Colonic mucosa (tissue), 4 donors: ENCODE measurements around the gene SUSD3. TPM values are rescaled to one million over a fixed set of nuclear protein-coding genes. Genes with fewer than 3 reads are reported as not detected.
"Not testable (repeated sequence)": the region's sequence is repeated elsewhere in the genome, so short reads cannot be mapped to it uniquely, and the experiment has no call there.

Experiments
- DNase-seq: peaks from one replicate; pipeline ENCODE4 v3.0.0-alpha.2; 2020
- H3K27ac ChIP-seq: fragments of 200-600 bp; one replicate; pipeline ENCODE4 v1.8.0; 2021
- H3K27me3 ChIP-seq: fragments of 200-600 bp; one replicate; pipeline ENCODE4 v1.8.0; 2021
- H3K36me3 ChIP-seq: fragments of 200-600 bp; one replicate; pipeline ENCODE4 v1.8.0; 2021
- H3K4me1 ChIP-seq: fragments of 200-600 bp; one replicate; pipeline ENCODE4 v1.8.0; 2021; ENCODE audit warnings: mild to moderate bottlenecking
- H3K4me3 ChIP-seq: fragments of 200-600 bp; one replicate; pipeline ENCODE4 v1.8.0; 2021
- H3K9ac ChIP-seq, 2 donors: one replicate each; pipeline ENCODE4 v1.7.0; 2013; ENCODE audit warnings: control low read depth in 2 of 2, low read depth in 2 of 2, low read length in 2 of 2
- H3K9me3 ChIP-seq: fragments of 200-600 bp; one replicate; pipeline ENCODE4 v1.8.0; 2021
- intact Hi-C: fragments of 100-400 bp; cut with DNase I; formaldehyde crosslinking; loops from one replicate; pipeline ENCODE4 v1.14.1; 2022
- total RNA-seq, 2 donors: library from RNA; stranded (reverse); fragmentation: NEBNext Ultra II Directional in 1 of 2; extraction: Animal tissue kit (Norgen Biotek cat#: 25700) in 1 of 2; gene quantifications; one replicate each; pipeline ENCODE4 v1.2.1, GENCODE V29; 2021
- TF ChIP-seq, protein P1 (sequence below): fragments of 200-600 bp; IDR thresholded peaks from one replicate; pipeline ENCODE4 v1.8.0; 2022; ENCODE audit warnings: antibody characterized with exemption, mild to moderate bottlenecking
- donor health status: healthy.
- donor health status: DM: no; HTN: no; CAD: no.
- donor health status: DM: no; HTN: no; CAD: no.

The SUSD3 gene
- total RNA-seq, 2 donors from 2014 or later, result 1.6 to 2.2 TPM

DNA sequence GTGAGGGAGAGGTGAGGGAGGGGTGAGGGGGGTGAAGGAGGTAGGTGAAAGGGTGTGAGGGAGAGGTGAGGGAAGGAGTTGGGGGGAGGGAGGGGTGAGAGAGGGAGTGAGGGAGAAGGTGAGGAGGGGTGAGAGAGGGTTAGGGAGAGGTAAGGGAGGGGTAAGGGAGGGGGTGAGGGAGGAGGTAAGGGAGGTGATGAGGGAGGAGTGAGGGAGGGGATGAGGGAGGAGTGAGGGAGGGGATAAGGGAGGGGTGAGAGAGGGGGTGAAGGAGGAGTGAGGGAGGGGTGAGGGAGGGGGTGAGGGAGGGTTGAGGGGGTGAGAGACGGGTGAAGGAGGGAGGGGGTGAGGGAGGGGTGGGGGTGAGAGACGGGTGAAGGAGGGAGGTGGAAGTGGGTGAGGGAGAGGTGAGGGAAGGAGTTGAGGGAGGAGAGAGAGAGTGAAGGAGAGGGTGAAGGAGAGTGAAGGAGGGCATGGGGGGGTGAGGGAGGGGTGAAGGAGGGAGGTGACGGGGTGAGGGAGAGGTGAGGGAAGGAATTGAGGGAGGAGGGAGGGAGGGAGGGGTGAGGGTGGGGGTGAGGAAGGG lies 57.1 kb downstream of the SUSD3 start:
- H3K9me3 ChIP-seq, result no peaks in the 10 kb centered on the region
- H3K27me3 ChIP-seq, result no peaks in the 10 kb centered on the region
- no peak overlapping the region for H3K9ac ChIP-seq
- H3K4me1 ChIP-seq, result peaks cover 5% of the 10 kb centered on the region
- TF ChIP-seq, protein P1, sequence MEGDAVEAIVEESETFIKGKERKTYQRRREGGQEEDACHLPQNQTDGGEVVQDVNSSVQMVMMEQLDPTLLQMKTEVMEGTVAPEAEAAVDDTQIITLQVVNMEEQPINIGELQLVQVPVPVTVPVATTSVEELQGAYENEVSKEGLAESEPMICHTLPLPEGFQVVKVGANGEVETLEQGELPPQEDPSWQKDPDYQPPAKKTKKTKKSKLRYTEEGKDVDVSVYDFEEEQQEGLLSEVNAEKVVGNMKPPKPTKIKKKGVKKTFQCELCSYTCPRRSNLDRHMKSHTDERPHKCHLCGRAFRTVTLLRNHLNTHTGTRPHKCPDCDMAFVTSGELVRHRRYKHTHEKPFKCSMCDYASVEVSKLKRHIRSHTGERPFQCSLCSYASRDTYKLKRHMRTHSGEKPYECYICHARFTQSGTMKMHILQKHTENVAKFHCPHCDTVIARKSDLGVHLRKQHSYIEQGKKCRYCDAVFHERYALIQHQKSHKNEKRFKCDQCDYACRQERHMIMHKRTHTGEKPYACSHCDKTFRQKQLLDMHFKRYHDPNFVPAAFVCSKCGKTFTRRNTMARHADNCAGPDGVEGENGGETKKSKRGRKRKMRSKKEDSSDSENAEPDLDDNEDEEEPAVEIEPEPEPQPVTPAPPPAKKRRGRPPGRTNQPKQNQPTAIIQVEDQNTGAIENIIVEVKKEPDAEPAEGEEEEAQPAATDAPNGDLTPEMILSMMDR, result no peak
- intact Hi-C loops, result no loop called here
- DNase-seq, result no peak
- H3K27ac ChIP-seq, result no peak overlapping the region
- H3K4me3 ChIP-seq, result no peak overlapping the region
- no peaks in the 10 kb centered on the region for H3K36me3 ChIP-seq

DNA sequence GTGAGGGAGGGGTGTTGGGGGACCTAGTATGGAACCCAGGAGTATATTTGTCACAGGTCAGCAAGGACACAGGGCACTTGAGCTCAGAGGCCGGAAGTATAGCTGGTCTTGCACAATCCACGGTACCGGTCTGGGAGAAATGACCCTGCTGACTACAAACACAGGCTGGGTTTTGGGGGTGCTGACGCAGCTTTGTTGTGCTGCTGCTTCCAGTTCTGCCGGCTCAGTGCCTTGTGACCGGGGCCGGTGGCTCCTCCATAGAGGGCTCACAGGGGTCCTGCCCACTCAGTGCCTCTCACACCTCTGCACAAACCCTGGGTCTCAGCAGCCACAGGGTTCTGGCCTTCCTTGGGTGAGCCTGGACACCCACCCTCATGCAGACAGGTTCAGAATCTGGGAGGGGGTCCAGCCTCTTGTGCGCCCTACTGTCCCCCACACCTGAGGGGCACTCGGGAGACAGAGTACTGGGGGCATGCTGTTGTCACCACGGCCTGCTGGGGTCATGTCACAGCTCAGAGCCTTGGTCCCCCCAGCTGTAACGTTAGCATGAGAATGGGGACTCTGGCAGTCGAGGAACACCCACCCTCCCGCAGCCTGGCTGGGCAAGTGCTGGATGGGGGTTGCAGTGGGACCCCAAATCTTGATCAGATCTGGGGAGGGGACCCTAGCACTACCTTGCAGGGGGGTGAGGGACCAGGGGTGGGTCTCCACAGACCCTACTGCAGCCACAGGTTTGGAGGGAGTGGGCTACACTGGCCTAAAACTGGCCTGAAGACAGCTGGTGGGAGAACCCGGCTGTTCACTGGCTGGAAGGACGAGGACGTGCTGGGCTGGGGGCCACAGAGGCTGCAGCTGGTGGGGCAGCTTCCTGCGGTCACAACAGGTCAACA lies 57.8 kb downstream of the SUSD3 start:
- DNase-seq, result peak; percentile 56
- Histone ChIP-seq H3K9me3 (no peaks in the 10 kb centered on the region), H3K36me3 (no peaks in the 10 kb centered on the region), H3K4me1 (peaks cover 5% of the 10 kb centered on the region), H3K9ac (peak overlapping the region; percentile 34 to 50), H3K27ac (peak overlapping the region; percentile 41), H3K27me3 (no peaks in the 10 kb centered on the region), H3K4me3 (no peak overlapping the region)
- intact Hi-C loops, result no loop called here
- TF ChIP-seq, protein P1, result no peak

DNA sequence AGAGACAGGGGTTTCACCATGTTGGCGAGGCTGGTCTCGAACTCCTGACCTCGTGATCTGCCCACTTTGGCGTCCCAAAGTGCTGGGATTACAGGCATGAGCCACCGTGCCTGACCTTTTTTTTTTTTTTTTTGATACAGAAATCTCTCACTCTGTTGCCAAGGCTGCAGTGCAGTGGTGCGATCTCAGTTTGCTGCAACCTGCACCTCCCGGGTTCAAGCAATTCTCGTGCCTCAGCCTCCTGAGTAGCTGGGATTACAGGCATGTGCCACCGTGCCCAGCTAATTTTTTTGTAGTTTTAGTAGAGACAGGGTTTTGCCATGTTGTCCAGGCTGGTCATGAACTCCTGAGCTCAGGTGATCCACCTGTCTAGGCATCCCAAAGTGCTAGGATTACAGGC lies 59.0 kb downstream of the SUSD3 start:
- H3K9me3 ChIP-seq, H3K36me3 ChIP-seq, H3K4me1 ChIP-seq, H3K27me3 ChIP-seq, H3K4me3 ChIP-seq, DNase-seq, intact Hi-C loops, H3K27ac ChIP-seq, H3K9ac ChIP-seq: not testable (repeated sequence)

DNA sequence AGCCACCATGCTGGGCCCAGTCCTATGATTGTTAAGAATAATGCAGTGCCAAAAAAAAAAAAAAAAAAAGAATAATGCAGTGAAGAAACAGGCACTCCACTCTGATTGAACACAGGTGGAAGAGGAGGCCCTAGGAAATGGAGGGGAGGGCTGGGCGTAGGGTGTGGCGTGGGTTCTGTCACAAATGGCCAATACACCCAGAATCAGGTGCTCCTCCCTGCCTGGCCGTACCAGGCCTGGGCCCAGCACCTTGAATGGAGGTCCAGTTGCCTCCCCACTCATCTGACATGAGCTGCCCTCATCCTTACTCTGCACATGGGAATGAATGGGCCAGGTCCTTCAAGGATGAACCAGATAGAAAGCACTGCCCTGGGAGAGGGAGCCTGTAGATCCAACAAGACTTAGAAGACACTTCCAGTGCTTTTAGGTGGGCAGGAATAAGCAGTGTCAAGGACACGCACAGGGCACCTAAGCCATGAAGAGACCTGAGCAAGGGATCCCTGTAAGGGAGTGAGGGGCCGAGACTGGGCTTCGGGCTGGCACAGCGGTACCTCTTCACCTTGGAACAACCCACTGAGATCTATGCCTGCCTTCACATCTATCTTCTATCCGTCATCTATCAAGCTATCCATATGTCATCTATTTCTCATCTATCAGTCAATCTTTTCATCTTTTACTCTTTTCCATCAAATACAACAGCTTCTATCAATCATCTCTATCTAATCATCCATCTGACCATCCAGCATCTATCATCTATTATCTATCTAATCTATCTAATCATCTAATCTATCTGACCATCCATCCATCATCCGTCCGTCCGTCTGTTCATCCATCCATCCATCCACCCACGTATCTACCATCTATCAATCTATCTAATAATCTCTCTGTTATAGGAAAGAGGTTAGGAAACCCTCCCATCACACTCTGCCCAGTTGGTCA lies 59.7 kb downstream of the SUSD3 start:
- intact Hi-C loops, result no loop called here

DNA sequence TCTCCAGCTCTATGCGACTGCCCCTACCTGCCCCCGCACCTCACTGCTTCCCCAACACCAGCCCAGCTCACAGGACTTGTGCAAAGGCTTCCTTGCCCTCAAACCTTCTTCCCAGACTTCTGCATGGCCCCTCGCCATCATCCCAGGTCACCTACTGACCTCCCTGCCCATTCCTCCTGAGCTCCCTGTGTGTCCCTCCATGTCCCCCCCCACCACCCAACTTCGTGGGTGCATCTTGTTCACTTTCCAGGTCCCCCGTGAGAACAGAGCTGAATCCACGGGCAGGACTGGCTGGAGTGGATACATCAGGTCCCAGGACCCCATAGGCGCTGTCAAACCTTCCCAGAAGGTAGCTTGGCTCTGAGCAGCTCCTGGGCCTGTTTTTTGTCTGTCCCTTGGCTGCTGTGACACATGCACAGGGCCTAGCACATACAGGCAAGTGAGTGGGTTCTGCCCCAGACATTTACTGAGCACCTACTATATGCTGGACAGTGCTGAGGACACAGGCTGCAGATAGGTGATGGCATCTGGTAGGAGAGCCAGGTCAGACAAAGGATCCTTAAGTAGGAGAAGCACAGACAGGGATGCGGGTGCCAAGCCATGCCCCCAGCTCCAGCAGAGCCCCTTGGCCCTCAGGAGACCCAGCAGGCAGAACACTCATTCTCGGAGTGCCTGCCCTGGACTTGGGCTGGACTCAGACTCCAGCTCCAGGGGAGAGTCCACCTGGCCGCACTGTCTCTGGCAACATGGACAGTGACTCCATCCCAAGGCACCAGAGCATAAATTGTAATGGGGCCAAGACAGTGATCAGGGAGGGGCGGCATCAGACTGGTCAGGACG lies 60.6 kb downstream of the SUSD3 start:
- Histone ChIP-seq H3K36me3 (no peaks in the 10 kb centered on the region), H3K9me3 (no peaks in the 10 kb centered on the region), H3K27me3 (no peaks in the 10 kb centered on the region), H3K4me1 (peaks cover 5% of the 10 kb centered on the region), H3K4me3 (no peak overlapping the region), H3K27ac (peak overlapping the region; percentile 4), H3K9ac (peak overlapping the region in 1 of 2 donors; percentile 12)
- intact Hi-C loops, result no loop called here
- no peak for DNase-seq
- TF ChIP-seq, protein P1, result no peak

More for the DNA sequence above, 59.7 kb downstream of the SUSD3 start:
- TF ChIP-seq, protein P1, result no peak
- Histone ChIP-seq H3K27me3 (no peaks in the 10 kb centered on the region), H3K4me1 (peaks cover 5% of the 10 kb centered on the region), H3K36me3 (no peaks in the 10 kb centered on the region), H3K9me3 (no peaks in the 10 kb centered on the region), H3K9ac (no peak overlapping the region), H3K27ac (no peak overlapping the region), H3K4me3 (no peak overlapping the region)
- DNase-seq, result no peak
